Adrenal gland (tissue), 5 donors: Measurements from ENCODE around the gene FHL1.

Source experiments
- CTCF ChIP-seq, 6 experiments: fragments of 450-650 bp in 4 of 6; fragments of 200-600 bp in 2 of 6; sonication (generic) in 1 of 6; IDR thresholded peaks; 1 replicate in 5 of 6; 2 replicates in 1 of 6; pipeline versions ENCODE4 v1.5.1 to v1.8.0; 2016 to 2021; ENCODE audit warnings: antibody characterized with exemption in 6 of 6, mild to moderate bottlenecking in 2 of 6, moderate library complexity in 1 of 6
- POLR2A ChIP-seq, 2 donors: fragments of 450-650 bp; IDR thresholded peaks; one replicate each; pipeline ENCODE4 v1.6.1; 2017; ENCODE audit warnings: antibody characterized with exemption in 2 of 2, mild to moderate bottlenecking in 2 of 2, moderate library complexity in 1 of 2
- donor health status: DM: no; HTN: no; CAD: no.

DNA sequence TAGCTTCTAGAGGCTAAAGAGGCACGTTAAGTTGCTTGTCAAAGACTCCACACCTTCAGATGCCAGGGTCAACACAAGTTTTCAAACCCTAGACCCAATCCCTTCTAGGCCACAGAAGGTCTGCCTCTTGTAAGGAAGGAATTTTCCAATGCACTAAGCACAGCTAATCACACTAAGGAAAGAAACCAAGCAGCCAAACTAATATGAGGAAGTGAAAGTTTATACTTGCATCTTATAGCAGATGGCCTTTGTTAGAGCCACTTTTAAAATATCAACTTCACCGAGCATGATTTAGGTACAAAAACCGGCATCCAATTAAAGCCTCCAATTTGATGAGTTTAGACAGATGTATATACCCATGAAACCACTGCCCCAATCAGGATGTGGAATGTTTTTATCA lies 9.9 kb downstream of the FHL1 start:
- no peak for TF ChIP-seq CTCF (IDR thresholded peaks at IDR 0.05)
- no peak for TF ChIP-seq POLR2A (IDR thresholded peaks at IDR 0.05)
